DMS 273 treated with DMSO at 0.1 percent for 48 hours (cell line): ENCODE measurements around the gene RAP1GAP2.
"Not testable (repeated sequence)": the region's sequence is repeated elsewhere in the genome, so short reads cannot be mapped to it uniquely, and the experiment has no call there.

ENCODE experiments used
- DNase-seq: peaks from one replicate; lab custom pipeline; 2025; lab: John Stamatoyannopoulos, UW

The RAP1GAP2 gene

DNA sequence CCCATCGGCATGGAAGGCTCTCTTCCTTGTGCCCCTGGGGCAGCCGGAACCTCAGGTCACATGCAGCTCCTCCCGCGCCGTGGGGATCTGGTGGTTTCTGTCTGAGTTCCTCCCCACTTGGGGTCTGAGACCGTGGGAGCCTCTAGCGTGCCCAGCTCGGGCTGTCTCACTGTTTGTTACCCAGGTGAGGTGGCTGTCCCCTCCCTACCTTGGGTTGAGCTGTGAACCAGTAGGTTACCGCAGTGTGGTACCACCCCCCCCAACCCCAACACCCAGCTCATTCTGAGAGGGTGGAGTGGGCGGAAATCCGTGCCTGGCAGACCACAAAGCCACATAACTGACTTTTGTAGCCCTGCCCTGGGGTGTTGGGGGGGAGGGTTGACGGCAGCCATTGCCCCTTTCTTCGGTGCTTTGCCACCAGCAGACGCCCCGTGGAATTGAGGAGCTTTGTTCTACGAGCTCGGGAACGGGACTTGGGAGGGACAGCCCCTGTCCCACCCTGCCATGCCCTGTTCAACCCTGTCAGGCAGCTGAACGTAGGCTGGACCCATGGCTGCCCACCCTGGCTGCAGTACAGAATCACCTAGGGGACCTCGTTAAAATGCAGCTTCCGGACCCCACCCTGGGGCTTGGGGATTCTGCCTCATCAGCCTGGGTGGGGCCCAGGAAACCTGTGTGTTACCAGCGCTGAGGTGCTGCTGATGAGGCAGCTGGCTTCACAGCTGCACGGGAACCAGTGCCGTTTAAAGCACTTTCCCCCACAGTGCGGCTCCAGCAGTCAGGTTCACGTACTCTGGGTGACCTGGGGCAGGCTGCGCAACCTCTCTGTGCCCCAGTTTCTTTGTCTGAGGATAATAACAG lies 18.5 kb downstream of the RAP1GAP2 start:
- no peak for DNase-seq

DNA sequence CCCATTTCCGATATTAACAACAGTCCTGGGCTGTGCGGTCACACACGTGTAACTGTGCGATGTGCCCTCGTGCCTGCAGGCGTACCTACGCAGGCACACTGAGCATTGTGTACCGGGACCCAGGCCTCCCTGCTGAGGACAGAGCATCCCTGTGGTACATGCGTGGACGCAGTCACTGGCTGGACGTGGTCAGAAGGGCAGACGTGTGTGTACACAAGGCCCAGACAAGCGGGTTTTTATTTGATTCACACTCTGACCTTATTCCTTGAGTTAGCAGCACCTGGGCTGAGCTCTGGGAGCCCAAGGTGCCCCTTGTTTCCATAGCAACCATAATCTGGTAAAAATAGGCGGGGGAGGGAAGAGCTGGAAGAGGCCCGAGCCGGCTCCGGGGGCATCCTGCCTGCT lies 19.5 kb downstream of the RAP1GAP2 start:
- DNase-seq = no peak

DNA sequence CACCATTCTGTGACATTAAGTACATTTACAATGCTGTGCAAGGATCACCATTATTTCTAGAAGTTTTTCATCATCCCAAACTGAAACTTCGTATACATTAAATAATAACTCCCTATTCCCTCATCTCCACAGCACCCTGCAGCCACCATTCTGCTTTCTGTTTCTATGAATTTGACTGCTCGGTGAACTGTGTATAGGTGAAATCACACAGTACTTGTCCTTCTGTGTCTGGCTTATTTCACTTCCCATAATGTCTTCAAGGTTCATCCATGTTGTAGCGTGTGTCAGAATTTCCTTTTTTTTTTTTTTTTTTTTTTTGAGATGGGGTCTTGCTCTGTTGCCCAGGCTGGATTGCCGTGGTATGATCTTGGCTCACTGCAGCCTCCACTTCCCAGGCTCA lies 20.4 kb downstream of the RAP1GAP2 start:
- no peak for DNase-seq

DNA sequence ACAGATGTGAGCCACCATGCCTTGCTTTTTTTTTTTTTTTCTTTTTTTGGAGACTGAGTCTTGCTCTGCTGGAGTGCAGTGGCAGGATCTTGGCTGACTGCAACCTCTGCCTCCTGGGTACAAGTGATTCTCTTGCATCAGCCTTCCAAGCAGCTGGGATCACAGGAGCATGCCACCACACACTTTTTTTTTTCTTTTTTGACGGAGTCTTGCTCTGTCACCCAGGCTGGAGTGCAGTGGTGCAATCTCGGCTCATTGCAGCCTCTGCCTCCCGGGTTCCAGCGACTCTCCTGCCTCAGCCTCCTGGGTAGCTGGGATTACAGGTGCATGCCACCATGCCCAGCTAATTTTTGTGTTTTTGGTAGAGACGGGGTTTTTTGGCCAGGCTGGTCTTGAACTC lies 23.1 kb downstream of the RAP1GAP2 start:
- not testable (repeated sequence) for DNase-seq

DNA sequence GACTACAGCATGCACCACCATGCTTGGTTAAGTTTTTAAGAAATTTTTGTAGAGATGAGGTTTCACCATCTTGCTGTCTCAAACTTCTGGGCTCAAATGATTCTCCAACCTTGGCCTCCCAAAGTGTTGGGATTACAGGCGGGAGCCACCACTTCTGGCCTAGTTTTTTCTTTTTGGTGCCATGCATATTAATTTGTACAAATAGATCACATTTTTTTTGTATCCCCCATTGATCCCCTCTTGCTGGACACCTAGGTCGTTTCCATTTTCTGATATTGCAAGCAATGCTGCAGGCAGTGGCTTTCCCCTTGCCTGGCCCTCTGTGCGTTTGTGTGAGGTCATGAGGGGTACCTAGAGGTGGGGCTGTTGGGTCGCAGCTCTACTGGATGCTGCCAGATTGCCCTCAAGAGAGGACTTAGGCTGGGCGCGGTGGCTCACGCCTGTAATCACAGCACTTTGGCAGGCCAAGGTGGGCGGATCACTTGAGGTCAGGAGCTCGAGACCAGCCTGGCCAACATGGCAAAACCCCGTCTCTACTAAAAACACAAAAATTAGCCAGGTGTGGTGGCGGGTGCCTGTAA lies 23.8 kb downstream of the RAP1GAP2 start:
- no peak for DNase-seq

DNA sequence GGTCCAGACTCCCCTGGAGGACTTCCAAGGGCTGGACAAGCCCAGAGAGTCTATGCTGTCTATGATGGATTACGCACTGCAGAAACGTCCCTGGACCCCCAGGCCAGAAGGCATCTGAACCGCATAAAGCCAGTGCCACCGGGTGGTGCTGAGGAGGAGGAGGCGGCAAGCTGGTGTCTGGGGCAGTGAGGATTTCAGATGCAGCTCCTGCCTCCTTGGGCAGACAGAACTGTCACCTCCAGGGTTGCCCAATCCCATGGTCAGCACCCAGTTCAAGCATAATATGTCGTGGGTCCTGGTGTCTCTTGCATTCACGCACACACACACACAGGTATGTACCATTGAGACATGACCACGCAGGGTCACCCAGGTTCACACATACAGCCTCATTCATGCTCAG lies 25.6 kb downstream of the RAP1GAP2 start:
- DNase-seq = no peak

DNA sequence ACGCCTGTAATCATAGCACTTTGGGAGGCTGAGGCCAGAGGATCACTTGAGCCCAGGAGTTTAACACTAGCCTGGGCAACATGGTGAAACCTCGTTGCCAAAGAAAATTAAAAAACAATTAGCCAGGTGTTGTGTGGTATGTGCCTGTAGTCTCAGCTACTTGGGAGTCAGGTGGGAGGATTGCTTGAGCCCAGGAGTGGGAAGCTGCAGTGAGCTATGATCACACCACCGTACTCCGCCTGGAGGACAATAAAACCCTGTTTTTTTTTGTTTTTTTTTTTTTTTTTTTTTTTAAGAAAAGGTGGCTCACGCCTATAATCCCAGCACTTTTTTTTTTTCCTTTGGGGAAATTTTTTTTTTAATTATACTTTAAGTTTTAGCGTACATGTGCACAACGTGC lies 26.1 kb downstream of the RAP1GAP2 start:
- DNase-seq = no peak

DNA sequence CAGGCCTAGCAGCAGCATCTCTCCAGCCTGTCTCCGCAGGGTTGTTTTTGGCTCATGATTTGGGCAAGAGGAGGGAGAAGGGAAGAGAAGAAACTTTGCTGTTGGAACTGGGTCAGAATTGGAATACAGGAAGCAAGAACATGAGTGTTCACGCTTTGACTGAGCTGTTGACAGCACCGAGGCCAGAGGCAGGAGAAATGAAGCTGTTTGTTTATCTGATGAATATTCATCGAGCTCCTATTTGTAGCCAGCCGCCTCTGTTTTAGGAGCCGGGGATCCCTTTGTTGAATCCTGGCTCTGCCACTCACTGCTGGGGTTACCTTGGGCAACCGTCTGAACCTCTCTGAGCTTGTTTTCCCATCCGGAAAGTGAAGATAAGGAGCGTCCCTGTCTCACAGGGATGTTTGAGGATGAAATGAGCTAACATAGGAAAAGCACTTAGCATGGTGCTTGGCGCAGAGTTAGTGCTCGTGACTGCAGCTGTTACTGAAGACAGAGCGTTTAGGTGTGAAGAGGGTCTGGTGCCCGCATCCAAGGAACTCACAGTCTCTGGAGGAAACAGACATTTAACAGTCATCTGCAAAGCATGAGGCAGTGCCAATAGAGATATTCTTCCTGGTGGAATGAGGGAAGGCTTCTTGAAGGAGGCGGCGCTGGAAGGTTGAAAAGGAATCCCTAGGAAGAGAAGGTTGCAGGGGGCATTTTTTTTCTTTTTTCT lies 29.2 kb downstream of the RAP1GAP2 start:
- DNase-seq = no peak

DNA sequence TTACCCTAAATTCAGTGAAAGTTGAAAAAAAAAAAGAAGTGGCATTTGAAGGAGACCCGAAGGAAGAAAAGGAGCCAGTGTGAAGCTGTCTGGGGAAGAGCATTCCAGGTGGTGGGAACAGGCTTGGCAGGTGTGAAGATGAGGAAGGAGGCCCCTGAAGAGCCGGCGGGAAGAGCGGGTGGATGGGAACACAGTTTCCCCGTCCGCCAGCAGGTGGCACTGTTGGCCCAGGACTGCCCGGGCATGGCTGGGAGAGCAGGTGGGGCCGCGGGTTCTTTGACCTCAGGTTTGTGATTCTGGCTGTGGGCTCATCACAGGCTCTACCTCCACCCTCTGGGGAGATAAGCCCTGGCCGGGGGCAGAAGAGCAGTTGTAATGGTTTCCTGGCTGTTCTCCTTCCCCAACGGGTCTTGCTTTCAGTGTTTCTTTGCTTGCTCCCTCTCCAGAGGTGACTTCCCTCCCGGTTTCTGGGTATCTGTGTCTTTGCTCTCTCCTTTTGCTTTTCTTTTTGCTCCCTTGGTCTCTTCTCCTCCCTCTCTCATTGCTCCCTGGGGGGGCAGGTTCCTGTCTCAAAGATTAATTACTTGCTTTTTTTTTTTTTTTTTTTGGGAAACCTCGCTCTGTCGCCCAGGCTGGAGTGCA lies 32.3 kb downstream of the RAP1GAP2 start:
- no peak for DNase-seq

DNA sequence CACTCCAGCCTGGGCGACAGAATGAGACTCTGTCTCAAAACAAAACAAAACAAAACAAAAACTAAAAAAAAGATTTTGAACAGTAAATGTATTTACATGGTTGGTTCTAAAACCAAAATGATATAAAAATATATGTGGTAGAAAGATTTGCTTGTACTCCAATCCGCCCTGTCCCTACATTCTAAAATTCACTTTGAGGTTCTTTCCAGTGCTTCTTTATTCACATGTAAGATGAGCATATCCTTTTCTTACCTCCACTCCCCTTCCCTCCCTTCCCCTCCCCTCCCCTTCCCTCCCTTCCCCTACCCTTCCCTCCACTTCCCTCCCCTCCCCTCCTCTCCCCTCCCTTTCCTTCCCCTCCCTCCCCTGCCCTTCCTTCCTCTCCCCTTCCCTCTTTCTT lies 34.4 kb downstream of the RAP1GAP2 start:
- DNase-seq = no peak

DNA sequence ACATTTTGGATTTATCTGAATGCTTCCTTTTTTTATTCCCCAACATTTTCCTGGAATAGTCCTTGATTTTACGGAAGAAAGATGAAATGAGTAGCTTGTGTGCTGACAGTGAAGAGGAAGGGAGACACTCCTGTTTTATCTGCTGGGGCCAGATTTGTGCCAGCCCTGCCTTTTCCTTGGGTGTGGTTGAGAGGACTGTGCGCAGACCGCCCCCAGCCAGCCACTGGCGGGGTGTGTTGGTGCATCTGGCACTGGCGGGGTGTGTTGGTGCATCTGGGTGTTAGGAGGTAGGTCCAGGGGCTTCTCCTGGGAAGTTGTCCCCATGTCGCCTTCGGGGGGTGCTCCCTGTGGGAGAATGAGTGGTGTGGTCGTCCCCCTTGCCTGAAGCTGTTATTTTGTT lies 39.5 kb downstream of the RAP1GAP2 start:
- no peak for DNase-seq

DNA sequence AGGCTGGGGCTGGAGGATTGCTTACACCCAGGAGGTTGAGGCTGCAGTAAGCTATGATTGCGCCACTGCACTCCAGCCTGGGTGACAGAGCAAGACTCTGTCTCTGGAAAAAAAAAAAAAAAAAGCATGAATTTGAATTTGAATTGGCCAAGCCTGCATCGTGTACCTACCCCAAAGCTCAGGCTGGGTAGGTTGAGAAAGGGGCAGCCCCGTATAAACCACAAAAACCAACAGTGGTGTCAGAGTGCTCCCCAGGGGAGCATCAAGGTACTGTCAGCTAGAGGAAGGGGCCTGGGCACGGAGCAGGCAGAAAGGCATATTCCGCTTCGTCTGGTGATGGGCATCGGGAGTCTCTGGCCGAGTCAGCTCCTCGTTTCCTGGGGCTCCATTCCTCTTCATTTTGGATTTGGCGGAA lies 40.9 kb downstream of the RAP1GAP2 start:
- DNase-seq = no peak

DNA sequence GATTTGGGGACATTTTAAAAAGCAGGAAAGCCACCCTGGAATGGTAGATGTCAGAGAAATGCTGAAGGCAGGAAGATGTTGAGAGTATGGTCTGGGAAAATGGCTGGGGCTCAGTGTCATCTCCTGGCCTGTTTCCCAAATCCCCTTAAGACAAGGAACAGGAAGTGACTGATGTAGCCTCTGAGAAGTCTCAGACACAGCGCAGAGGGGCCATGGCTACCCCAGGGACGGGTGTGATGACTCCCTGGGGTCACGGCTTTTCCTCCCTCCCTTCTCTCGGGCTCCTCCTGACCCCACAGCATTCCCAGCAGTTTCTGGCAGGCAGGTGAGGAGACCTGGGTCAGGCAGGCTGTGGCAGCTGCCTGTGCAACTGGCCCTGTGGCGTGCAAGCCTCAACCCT lies 45.4 kb downstream of the RAP1GAP2 start:
- DNase-seq = no peak

DNA sequence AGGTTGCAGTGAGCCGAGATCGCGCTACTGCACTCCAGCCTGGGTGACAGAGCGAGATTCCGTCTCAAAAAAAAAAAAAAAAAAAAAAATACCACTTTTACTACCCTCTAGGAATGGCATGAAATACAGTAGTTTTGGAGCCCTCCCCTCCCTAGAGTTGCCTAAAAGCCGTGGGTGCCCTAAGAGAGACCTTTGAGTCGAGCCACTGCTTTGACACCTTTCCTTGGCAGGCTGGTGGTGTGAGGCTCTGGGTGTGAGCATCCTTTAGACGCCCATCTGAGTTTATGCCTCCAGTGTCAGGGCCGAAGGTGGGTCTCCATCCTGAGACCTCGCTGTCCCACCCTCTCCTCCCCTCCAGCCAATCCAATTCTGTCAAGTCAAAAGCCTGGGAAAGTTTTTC lies 46.2 kb downstream of the RAP1GAP2 start:
- DNase-seq = no peak

DNA sequence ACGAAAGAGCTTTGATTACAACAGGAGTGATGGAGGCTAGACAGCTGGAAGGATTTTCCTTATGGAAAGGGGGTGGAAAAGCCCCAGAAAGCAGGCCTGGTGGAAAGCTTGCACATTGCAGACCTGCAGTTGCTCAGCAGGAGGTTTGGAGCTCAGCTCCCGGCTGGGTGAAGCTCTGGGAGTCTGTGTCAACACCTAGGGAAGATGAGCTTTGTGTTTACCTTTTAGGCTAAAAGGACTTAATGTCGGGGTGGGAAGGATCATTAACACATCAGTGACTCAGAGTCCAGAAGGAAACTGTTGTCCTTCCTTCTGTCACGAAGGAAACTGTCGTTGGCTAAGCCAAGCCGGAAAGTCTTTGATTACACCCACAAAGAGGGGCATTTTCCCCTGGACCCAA lies 48.2 kb downstream of the RAP1GAP2 start:
- no peak for DNase-seq

DNA sequence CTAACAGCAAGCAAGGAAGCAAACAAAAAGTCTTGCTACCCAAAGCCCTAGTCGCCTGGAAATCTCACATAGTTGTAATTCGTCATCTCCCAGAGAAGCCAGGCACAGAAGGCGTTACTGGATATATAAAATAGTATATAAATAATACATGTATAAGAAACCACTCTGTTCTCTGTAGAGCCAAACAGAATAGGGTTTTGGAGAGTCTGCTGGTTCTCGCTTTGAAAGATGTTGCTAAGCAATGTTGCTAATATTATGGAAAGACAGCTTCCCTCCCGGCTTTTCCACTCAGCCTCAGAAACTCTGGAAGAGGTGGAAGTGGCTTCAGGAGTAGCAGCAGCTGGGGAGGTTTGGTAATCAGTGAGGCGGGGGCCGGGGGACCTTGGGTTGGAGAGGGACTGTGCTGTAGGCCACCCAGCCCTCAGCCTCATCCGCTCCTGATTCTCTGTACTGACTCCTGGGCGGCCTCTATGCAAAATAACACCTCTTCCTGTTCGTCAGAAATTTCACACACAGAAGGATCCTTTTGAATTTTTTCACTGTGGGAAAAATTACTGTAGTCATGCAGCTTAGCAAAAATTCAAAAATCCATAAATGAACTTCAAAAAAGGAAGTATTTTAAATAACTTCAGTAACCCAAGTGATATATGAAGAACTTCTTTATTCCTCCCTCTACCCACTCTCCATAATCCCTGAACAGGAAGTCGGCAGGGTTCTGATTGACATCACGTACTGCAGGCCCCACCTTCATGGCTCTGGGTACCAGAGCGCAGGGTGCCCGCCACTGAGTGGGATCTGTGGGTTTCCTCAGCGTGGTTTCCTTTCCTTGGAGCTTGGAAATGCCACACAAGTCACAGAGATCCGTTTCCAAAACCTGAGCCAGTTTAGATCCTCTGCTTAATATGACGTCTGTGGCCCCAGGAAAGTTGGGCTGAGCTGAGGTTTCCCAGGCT lies 51.4 kb downstream of the RAP1GAP2 start:
- no peak for DNase-seq

DNA sequence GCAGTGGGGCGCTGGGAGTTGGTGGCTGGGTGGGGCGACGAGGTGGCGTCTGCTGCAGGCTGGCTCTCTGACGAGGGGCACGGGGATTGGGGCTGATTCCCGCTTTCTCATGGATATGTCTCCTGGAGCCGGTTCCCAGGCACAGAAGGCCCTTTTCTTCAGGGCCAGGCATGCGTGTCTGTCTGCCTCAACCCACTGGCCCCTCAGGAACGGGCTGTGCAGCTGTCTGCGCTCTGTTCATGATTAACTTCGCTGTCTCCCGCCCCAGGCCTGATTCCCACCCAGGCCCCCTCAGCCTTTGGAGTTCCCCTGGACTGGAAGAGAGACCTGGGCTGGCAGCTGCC lies 53.1 kb downstream of the RAP1GAP2 start:
- no peak for DNase-seq

DNA sequence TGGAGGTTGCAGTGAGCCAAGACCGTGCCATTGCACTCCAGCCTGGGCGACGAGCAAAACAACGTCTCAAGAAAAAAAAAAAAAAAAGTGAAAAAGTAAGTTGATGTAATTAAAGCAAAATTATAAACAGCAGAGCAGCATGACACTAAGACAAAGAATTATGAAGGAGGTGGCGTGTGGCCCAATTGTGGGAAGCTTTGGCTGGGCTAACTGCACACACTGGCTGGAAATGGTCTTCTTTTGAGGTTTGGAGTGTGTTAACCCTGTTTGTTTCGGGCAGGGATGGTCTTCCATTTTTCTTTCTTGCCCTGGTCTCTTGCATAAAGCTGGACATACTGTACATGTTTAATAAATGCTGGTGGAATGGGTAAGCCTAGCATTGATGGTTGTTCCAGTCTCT lies 54.8 kb downstream of the RAP1GAP2 start:
- no peak for DNase-seq

DNA sequence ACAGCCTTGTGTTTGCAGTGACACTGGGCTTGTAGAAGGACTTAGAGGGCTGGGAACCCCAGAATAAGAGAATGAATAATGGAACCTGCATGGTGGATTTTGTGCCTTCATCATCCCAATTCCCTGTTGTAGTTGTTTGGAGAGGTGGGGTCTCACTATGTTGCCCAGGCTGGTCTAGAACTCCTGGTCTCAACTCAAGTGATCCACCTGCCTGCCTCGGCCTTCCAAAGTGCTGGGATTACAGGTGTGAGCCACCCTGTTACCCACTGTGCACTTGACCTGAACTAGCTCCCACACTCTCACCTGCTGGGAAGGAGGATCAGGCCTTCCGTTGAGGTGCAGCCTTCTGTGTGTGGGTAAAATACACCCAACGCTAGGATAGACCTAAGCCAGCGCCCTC lies 55.4 kb downstream of the RAP1GAP2 start:
- DNase-seq = no peak

DNA sequence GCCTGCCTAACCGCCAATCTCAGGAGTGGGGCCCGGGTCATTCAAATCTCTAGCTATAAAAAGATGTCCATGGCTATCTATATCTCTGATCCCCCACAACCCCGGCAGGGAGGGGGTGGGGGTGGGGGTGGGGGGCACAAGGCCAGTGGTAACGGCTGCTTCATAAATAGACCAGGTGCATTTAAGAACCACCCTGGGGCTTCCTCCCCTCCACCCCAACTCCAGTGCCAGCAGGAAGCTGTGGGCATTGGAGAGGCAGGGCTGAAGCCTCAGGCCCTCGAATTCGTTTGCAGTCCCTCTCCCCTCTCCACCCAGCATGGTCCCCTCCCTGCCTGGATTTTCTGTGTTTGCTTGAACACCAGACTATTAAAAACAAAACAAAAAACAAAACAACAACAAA lies 56.0 kb downstream of the RAP1GAP2 start:
- no peak for DNase-seq

DNA sequence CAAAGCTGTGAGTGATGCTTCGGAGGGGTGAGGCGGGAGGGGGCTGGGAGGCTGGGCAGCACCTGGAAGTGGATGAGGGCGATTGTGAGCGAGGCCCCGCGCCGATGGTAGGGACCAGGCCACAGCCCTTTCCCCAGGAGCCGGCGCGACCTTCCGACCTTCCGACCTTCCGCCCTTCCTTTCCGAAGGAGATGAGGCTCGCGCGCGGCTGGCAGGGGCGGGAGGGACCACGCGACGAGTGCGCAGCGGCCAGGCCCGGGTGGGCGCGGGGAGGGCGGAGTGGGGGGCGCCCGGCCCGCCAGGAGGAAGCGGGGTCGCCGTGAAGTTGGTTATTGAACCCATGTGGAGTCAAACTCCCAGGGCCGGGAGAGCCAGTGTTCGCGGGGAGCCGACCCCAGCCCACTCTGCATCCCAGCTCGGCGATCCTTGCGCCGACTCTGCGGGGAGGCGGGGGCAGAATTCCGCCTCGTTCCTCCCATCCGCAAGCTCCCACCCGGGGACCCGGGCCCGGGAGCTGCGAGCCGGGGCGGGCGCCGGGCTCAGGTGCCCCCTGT lies 56.6 kb downstream of the RAP1GAP2 start:
- no peak for DNase-seq
